HFFc6 (cell line): Measurements from ENCODE around the gene SPDYE18. TPM values are rescaled to one million over a fixed set of nuclear protein-coding genes. Genes with fewer than 3 reads are reported as not detected.
"Not testable (repeated sequence)": the region's sequence is repeated elsewhere in the genome, so short reads cannot be mapped to it uniquely, and the experiment has no call there.

Experiments
- DNase-seq: peaks from one replicate; pipeline ENCODE4 v3.0.0-alpha.2; 2018
- H3K27ac Mint-ChIP-seq: 2 replicates; pipeline ENCODE4 v1.8.0; 2020; ENCODE audit warnings: mild to moderate bottlenecking, mixed read lengths
- H3K27me3 Mint-ChIP-seq: 2 replicates; pipeline ENCODE4 v1.8.0; 2021; ENCODE audit warnings: mild to moderate bottlenecking, moderate library complexity, mixed read lengths; ENCODE audit not compliant: insufficient read depth
- H3K36me3 Mint-ChIP-seq: 2 replicates; pipeline ENCODE4 v1.8.0; 2021; ENCODE audit warnings: low read depth, mixed read lengths
- H3K4me1 Mint-ChIP-seq: 2 replicates; pipeline ENCODE4 v1.8.0; 2020; ENCODE audit warnings: low read depth, mixed read lengths
- H3K4me3 Mint-ChIP-seq: 2 replicates; pipeline ENCODE4 v1.8.0; 2020; ENCODE audit warnings: mild to moderate bottlenecking, moderate library complexity, mixed read lengths
- H3K9me3 Mint-ChIP-seq: 2 replicates; pipeline ENCODE4 v1.8.0; 2020; ENCODE audit warnings: mild to moderate bottlenecking, mixed read lengths
- long read RNA-seq: library from polyadenylated mRNA; unstranded; transcript quantifications from one replicate; pipeline ENCODE4 v2.0.0, GENCODE V29; 2019
- total RNA-seq, 6 experiments: library from RNA; stranded (reverse); fragmentation: NEBNext Ultra II Directional; extraction: Animal tissue kit (Norgen Biotek cat#: 25700); gene quantifications; 2 replicates in 1 of 6; 3 replicates in 5 of 6; pipeline ENCODE4 v1.2.3, GENCODE V29; 2021

The SPDYE18 gene
- under 1 TPM in 1 of 6 experiments, not detected in 5; 0.21 TPM for total RNA-seq
- long read RNA-seq, partial matches to known transcripts: 0 of 2 reads
- long read RNA-seq, other reads (novel, unspliced or antisense): 2 of 2 reads

- DNase-seq, H3K4me3 Mint-ChIP-seq, H3K9me3 Mint-ChIP-seq, H3K27ac Mint-ChIP-seq, H3K4me1 Mint-ChIP-seq, H3K27me3 Mint-ChIP-seq, H3K36me3 Mint-ChIP-seq: not testable (repeated sequence)
These were observed at the start of gene SPDYE18 for GRCh38 chr7:77062557-77062956. TSS of gene SPDYE18 (minus strand) at chr7:77062558. CDS start at chr7:77060512, 2,046 bp downstream.

- not testable (repeated sequence) for H3K4me3 Mint-ChIP-seq, H3K27me3 Mint-ChIP-seq, DNase-seq, H3K27ac Mint-ChIP-seq, H3K36me3 Mint-ChIP-seq, H3K9me3 Mint-ChIP-seq
- H3K4me1 Mint-ChIP-seq: peaks cover 11% of the 10 kb centered on the region; the same call in 1 of the 2 replicates
These were observed 46.0 kb upstream of the SPDYE18 start for GRCh38 chr7:77108362-77108761.

- not testable (repeated sequence) for DNase-seq, H3K9me3 Mint-ChIP-seq, H3K4me3 Mint-ChIP-seq, H3K27me3 Mint-ChIP-seq, H3K27ac Mint-ChIP-seq, H3K36me3 Mint-ChIP-seq
- peaks cover 11% of the 10 kb centered on the region; the same call in 1 of the 2 replicates for H3K4me1 Mint-ChIP-seq
These were observed 45.3 kb upstream of the SPDYE18 start for GRCh38 chr7:77107659-77108058.

- H3K4me3 Mint-ChIP-seq: peak overlapping the region; percentile 20; the same call in 1 of the 2 replicates
- DNase-seq: peak; percentile 26
- H3K4me1 Mint-ChIP-seq: peaks cover 11% of the 10 kb centered on the region; the same call in 1 of the 2 replicates
- H3K9me3 Mint-ChIP-seq, H3K36me3 Mint-ChIP-seq, H3K27me3 Mint-ChIP-seq: not testable (repeated sequence)
- peak overlapping the region; percentile 24; the same call in 1 of the 2 replicates for H3K27ac Mint-ChIP-seq
These were observed 43.5 kb upstream of the SPDYE18 start for GRCh38 chr7:77105904-77106303.

DNA sequence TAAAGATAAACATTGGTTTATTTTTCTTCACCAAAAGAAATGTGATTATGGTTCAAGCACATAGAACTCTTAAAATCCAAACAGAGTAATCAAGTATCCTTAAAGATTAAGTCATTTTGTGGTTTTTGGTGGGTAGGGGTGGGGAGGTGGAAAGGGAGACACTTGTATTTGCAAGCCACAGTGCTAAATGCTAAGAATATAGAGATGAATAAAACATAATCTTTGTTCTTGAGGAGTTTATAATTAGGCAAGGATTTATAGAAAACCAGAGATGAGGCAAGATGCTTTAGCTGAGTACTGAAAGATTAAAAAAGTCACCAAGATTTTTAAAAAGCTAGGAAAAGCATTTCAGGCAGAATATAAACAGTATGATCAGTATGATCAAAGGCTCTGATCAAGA, 40.3 kb upstream of the SPDYE18 start:
- not testable (repeated sequence) for H3K27ac Mint-ChIP-seq, H3K36me3 Mint-ChIP-seq, H3K4me3 Mint-ChIP-seq, H3K27me3 Mint-ChIP-seq, H3K9me3 Mint-ChIP-seq, DNase-seq
- H3K4me1 Mint-ChIP-seq: peaks cover 11% of the 10 kb centered on the region; the same call in 1 of the 2 replicates

DNA sequence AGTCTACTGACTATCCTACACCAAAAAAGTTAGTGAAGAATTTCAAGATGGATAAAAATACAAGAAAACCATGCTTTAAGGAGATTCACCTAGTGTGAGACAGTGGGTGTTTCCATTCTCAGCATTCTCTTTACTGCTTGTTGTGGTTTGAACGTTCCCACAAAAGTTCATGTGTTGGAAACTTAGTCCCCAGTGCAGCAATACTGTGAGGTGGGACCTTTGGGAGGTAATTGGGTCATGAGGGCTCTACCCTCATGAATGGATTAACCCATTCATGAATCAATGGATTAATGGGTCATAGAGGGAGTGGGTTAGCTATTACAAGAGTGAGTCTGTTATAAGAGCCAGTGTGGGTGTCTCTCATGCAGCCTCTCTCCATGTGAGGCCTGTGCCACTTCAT, 38.8 kb upstream of the SPDYE18 start:
- H3K27me3 Mint-ChIP-seq, DNase-seq, H3K4me3 Mint-ChIP-seq, H3K9me3 Mint-ChIP-seq, H3K4me1 Mint-ChIP-seq, H3K36me3 Mint-ChIP-seq, H3K27ac Mint-ChIP-seq: not testable (repeated sequence)

DNA sequence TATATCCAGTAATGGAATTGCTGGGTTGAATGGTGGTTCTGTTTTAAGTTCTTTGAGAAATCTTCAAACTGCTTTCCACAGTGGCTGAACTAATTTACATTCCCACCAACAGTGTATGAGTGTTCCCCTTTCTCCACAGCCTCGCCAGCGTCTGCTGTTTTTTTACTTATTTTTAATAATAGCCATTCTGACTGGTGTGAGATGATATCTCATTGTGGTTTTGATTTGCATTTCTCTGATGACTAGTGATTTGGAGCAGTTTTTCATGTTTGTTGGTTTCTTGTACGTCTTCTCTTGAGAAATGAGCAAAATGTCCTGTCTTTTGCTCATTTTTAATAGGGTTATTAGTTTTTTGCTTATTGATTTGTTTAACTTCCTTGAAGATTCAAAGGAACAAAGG, 38.1 kb upstream of the SPDYE18 start:
- H3K27me3 Mint-ChIP-seq, H3K4me1 Mint-ChIP-seq, H3K27ac Mint-ChIP-seq: not testable (repeated sequence)

GRCh38 chr7:77092301-77092700, 29.9 kb upstream of the SPDYE18 start:
- not testable (repeated sequence) for DNase-seq, H3K36me3 Mint-ChIP-seq, H3K27ac Mint-ChIP-seq, H3K4me3 Mint-ChIP-seq, H3K27me3 Mint-ChIP-seq, H3K9me3 Mint-ChIP-seq, H3K4me1 Mint-ChIP-seq

More for the DNA sequence above, 38.1 kb upstream of the SPDYE18 start:
- H3K9me3 Mint-ChIP-seq, DNase-seq, H3K36me3 Mint-ChIP-seq, H3K4me3 Mint-ChIP-seq: not testable (repeated sequence)

DNA sequence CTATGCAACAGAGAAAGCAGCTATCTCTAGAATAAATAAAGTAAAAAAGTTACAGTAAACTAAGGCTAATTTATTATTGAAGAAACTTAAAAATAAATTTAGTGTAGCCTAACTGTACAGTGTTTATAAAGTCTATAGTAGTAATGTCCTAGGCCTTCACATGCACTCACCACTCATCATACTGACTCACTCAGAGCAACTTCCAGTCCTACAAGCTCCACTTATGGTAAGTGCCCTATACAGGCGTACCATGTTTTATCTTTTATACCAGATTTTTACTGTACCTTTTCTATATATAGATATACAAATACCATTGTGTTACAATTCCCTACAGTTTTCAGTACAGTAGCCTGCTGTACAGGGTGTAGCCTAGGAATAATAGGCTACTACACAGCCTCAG, 19.8 kb upstream of the SPDYE18 start:
- DNase-seq, H3K27me3 Mint-ChIP-seq, H3K4me1 Mint-ChIP-seq, H3K27ac Mint-ChIP-seq, H3K36me3 Mint-ChIP-seq, H3K9me3 Mint-ChIP-seq, H3K4me3 Mint-ChIP-seq: not testable (repeated sequence)

GRCh38 chr7:77080236-77080635, 17.9 kb upstream of the SPDYE18 start:
- H3K4me1 Mint-ChIP-seq: peaks cover 24% of the 10 kb centered on the region
- H3K4me3 Mint-ChIP-seq, H3K9me3 Mint-ChIP-seq, H3K36me3 Mint-ChIP-seq, H3K27me3 Mint-ChIP-seq, H3K27ac Mint-ChIP-seq, DNase-seq: not testable (repeated sequence)

DNA sequence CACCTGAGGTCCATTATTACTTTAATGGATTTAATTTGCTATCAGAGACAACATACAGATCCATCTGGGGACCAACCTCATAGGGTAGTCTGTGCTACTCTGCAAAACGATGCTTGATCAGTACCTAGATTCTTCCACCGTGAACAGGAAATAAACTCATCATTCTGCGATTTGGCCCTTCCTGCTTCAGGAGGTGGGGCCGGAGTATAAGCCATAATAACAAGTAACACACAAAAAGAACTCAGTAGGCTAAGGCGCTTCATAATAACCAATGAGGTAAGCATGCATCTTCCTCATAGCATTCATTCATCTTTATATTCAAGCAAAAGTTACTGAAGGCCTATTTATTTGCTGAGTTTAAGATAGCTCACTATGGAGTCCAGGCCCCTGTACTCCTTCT, 17.3 kb upstream of the SPDYE18 start:
- H3K36me3 Mint-ChIP-seq, DNase-seq, H3K4me3 Mint-ChIP-seq, H3K27me3 Mint-ChIP-seq, H3K9me3 Mint-ChIP-seq, H3K27ac Mint-ChIP-seq: not testable (repeated sequence)
- H3K4me1 Mint-ChIP-seq: peaks cover 30% of the 10 kb centered on the region

- not testable (repeated sequence) for H3K27me3 Mint-ChIP-seq, H3K27ac Mint-ChIP-seq
These were observed 16.8 kb upstream of the SPDYE18 start for GRCh38 chr7:77079112-77079511.

GRCh38 chr7:77077060-77077459, 14.7 kb upstream of the SPDYE18 start:
- not testable (repeated sequence) for H3K27me3 Mint-ChIP-seq, H3K9me3 Mint-ChIP-seq, H3K4me3 Mint-ChIP-seq, H3K27ac Mint-ChIP-seq, DNase-seq
- H3K4me1 Mint-ChIP-seq: peaks cover 36% of the 10 kb centered on the region
- peaks cover 11% of the 10 kb centered on the region for H3K36me3 Mint-ChIP-seq

More at GRCh38 chr7:77079112-77079511, 16.8 kb upstream of the SPDYE18 start:
- not testable (repeated sequence) for DNase-seq, H3K4me3 Mint-ChIP-seq, H3K9me3 Mint-ChIP-seq
- Mint-ChIP-seq H3K36me3 (peaks cover 10% of the 10 kb centered on the region), H3K4me1 (peaks cover 35% of the 10 kb centered on the region)

DNA sequence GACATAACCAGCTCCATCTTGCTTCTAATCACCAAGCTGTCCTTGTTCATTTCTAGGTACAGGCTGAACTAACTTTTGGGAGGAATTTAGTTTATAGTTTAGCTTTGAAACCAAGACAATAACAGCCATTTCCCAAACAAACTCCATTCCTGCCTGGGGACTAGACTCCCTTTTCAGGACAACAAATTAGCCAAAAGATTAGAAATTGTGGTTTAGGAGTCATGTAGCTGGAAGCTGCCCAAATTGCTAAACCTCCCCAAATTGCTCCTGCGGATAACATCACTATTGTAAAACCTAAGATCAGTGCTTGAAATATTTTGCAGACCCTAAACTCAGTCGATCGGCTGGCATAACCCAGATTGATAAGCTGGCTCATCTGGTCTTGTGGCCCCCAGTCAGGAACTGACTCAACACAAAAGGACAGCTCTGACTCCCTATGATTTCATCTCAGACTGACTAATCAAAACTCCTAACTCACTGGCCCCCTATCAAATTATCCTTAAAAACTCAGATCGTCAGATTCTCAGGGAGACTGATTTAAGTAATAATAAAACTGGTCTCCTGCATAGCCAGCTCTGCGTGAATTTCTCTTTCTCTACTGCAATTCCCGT, 12.5 kb upstream of the SPDYE18 start:
- H3K27ac Mint-ChIP-seq: peak overlapping the region; percentile 77
- peaks cover 22% of the 10 kb centered on the region for H3K36me3 Mint-ChIP-seq
- H3K4me1 Mint-ChIP-seq: peaks cover 30% of the 10 kb centered on the region
- H3K4me3 Mint-ChIP-seq: peak overlapping the region; percentile 56; the same call in 1 of the 2 replicates
- not testable (repeated sequence) for H3K27me3 Mint-ChIP-seq, H3K9me3 Mint-ChIP-seq
- peak; percentile 18 for DNase-seq
